Vagina (tissue), 2 donors: ENCODE results near the gene KPTN. TPM values are rescaled to one million over a fixed set of nuclear protein-coding genes. Genes with fewer than 3 reads are reported as not detected.
A peak's percentile ranks its signal among the peaks of the same experiment; 100 is the strongest.

Experiments
- DNase-seq, 2 donors: peaks; one replicate each; pipeline ENCODE4 v3.0.0-alpha.2; 2017; ENCODE audit errors: extremely low spot score in 2 of 2
- H3K27ac ChIP-seq: fragments of 200-600 bp; sonication (generic); one replicate; pipeline ENCODE4 v1.5.1; 2019
- H3K27me3 ChIP-seq: fragments of 200-600 bp; sonication (generic); one replicate; pipeline ENCODE4 v1.5.1; 2019
- H3K36me3 ChIP-seq, 2 donors: fragments of 200-600 bp; sonication (generic); one replicate each; pipeline ENCODE4 v1.5.1; 2017 to 2019
- H3K4me1 ChIP-seq: fragments of 200-600 bp; sonication (generic); one replicate; pipeline ENCODE4 v1.5.1; 2019
- H3K4me3 ChIP-seq, 2 donors: fragments of 200-600 bp; sonication (generic); 1 replicate in 1 of 2; 2 replicates in 1 of 2; pipeline ENCODE4 v1.5.1; 2016 to 2019
- H3K9me3 ChIP-seq: fragments of 200-600 bp; sonication (generic); one replicate; pipeline ENCODE4 v1.5.1; 2019
- POLR2A ChIP-seq, 2 donors: fragments of 450-650 bp; IDR thresholded peaks; one replicate each; pipeline ENCODE4 v1.6.1; 2017; ENCODE audit warnings: antibody characterized with exemption in 2 of 2, mild to moderate bottlenecking in 2 of 2, moderate library complexity in 2 of 2
- POLR2AphosphoS5 ChIP-seq, 2 donors: sonication (generic); formaldehyde crosslinking; IDR thresholded peaks; one replicate each; pipeline ENCODE4 v1.9.0; 2017; ENCODE audit warnings: antibody characterized with exemption in 2 of 2, mild to moderate bottlenecking in 2 of 2, low read depth in 1 of 2; ENCODE audit not compliant: insufficient read depth in 1 of 2
- intact Hi-C: fragments of 100-400 bp; cut with DNase I; formaldehyde crosslinking; loops from one replicate; pipeline ENCODE4 v1.15.1; 2023
- total RNA-seq: library from RNA; depleted of rRNA; stranded (reverse); fragments of >200 nt; gene quantifications from one replicate; pipeline ENCODE4 v1.2.3, GENCODE V29; 2016
- TF ChIP-seq, protein P1 (sequence below), 3 experiments: fragments of 450-650 bp in 2 of 3; fragments of 200-600 bp in 1 of 3; sonication (generic) in 1 of 3; IDR thresholded peaks; one replicate each; pipeline ENCODE4 v1.5.1; 2017 to 2019; ENCODE audit warnings: antibody characterized with exemption in 3 of 3, mild to moderate bottlenecking in 2 of 3, moderate library complexity in 2 of 3

Gene KPTN
- total RNA-seq, 1 donor from 2014 or later: 9.6 TPM

DNA sequence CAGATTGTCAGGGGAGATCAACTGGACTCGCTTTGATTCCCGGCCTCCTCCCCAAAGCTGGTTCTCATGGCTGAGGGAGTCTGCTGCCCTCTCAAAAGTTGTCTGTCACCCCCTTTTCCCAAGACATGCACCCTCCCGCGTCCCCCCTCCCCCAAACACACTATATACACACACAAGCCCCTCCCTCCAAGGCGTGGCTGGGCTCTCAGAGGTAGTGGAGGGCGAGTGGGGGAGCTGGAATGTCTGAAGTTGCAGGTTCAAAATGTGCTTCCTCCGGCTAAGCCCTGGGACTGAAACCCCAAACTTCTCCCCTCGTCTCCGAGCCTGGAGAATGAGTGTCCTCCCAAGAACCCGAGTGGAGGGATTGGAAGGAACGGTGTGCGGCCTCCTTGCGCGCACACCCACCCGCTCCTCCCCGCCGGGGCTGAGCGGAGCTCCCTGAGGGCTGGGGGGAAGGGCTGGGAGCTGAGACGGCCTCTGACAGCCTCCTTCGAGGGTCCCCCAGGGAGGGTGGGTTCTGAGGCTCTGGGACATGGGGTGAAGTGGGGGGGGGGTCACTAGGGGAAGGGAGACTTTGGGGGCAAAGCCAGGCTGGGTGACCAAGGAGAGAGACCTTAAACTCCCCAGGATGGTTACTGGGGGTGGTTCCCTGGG lies 54.8 kb downstream of the KPTN start:
- H3K4me1 ChIP-seq: peaks cover 25% of the 10 kb centered on the region
- no peaks in the 10 kb centered on the region for H3K9me3 ChIP-seq
- H3K4me3 ChIP-seq: no peak overlapping the region
- TF ChIP-seq, protein P1, sequence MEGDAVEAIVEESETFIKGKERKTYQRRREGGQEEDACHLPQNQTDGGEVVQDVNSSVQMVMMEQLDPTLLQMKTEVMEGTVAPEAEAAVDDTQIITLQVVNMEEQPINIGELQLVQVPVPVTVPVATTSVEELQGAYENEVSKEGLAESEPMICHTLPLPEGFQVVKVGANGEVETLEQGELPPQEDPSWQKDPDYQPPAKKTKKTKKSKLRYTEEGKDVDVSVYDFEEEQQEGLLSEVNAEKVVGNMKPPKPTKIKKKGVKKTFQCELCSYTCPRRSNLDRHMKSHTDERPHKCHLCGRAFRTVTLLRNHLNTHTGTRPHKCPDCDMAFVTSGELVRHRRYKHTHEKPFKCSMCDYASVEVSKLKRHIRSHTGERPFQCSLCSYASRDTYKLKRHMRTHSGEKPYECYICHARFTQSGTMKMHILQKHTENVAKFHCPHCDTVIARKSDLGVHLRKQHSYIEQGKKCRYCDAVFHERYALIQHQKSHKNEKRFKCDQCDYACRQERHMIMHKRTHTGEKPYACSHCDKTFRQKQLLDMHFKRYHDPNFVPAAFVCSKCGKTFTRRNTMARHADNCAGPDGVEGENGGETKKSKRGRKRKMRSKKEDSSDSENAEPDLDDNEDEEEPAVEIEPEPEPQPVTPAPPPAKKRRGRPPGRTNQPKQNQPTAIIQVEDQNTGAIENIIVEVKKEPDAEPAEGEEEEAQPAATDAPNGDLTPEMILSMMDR (IDR thresholded peaks at IDR 0.05): no peak
- TF ChIP-seq POLR2AphosphoS5 (IDR thresholded peaks at IDR 0.05; ENCODE audit: insufficient read depth in 1 of 2, low read depth in 1 of 2) (no peak), POLR2A (IDR thresholded peaks at IDR 0.05) (no peak)
- H3K27me3 ChIP-seq: peaks cover 4% of the 10 kb centered on the region
- H3K27ac ChIP-seq: no peak overlapping the region
- no peak for DNase-seq
- intact Hi-C loops: loop anchor here (10.0 kb wide), 1 partner anchor 134 kb away; no protein-coding TSS in a partner anchor
- no peaks in the 10 kb centered on the region for H3K36me3 ChIP-seq

DNA sequence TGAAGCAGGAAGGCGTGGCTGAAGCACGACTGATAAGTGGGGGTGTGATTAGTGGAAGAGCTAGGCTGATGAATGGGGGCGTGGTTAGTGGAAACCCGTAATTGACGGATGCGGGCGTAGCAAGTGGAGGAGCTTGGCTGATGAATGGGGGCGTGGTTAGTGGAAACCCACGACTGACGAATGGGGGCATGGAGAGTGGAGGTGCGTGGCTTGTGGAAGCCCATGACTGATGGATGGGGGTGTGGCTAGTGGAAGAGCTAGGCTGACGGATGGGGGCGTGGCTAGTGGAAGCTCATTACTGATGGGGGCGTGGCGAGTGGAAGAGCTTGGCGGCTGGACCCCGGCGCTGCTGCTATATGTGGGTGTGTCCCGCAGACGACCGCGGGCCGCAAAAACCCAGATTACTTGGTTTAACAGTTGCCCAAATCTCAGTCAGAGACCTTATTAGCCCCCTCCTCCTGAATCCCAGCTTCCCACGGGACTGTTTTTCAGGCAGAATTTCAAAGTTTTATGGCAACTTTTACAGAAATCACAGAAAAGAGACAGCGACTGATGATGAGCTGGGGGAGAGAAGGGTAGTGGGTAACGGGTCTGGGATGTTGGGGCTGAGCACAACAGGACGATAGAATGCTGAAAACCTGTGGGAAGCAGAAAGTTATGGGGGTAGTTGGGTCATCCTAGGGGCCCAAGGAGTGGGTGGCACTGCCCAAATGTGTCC lies 55.7 kb downstream of the KPTN start:
- intact Hi-C loops: loop anchor here (10.0 kb wide), 1 partner anchor 134 kb away; no protein-coding TSS in a partner anchor
- DNase-seq: no peak
- Histone ChIP-seq H3K4me3 (peak overlapping the region; percentile 1 to 21), H3K27ac (peak overlapping the region; percentile 11), H3K27me3 (peaks cover 4% of the 10 kb centered on the region), H3K9me3 (no peaks in the 10 kb centered on the region), H3K36me3 (no peaks in the 10 kb centered on the region), H3K4me1 (peaks cover 25% of the 10 kb centered on the region)
- TF ChIP-seq, protein P1 (IDR thresholded peaks at IDR 0.05): no peak
- TF ChIP-seq POLR2AphosphoS5 (IDR thresholded peaks at IDR 0.05; ENCODE audit: insufficient read depth in 1 of 2, low read depth in 1 of 2) (no peak), POLR2A (IDR thresholded peaks at IDR 0.05) (no peak)

DNA sequence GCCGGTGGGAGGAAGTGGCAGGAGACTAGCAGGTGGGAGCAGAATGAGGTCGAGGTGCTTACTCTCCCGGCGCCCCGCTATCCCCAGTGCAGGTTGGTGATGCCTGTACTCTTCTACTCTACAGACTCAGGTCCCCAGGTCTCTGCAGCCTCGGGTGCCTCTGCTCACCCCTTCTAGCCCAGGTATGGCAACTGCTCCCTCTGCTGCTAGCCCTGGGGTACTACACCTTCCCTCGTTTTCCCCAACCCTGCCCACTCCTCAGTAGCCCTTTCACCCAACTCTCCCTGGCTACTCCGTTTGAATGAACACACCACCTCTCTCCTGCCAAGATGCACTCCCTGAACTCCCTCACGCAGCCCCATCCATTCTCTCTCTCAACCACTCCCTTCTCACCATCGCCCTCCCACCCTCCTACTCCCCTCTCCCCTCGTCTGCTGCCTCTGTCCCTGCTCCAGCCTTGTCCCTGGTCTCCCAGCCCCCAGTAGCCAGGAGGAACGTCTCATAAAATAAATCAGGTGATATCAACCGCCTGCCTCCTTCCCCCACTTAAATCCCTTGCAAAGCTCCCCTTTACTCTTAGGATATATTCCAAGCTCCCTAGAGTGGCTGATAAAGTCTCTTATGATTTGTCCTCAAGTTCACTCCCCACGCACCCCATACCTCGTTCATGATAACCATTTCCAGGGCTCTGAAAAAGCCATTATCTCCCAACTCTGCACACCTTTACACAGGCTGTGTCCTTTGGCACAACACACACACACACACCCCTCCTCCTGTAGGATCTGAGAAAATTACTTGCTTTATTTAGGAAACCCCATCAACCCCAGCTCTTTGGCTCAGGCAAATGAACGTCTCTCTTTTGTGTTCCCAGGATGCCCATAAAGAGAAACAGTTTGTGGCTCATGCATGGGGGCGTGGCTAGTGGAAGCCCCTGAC lies 56.5 kb downstream of the KPTN start:
- TF ChIP-seq, protein P1 (IDR thresholded peaks at IDR 0.05): peak; percentile 63 to 76 (median 69)
- TF ChIP-seq POLR2A (IDR thresholded peaks at IDR 0.05) (no peak), POLR2AphosphoS5 (IDR thresholded peaks at IDR 0.05; ENCODE audit: insufficient read depth in 1 of 2, low read depth in 1 of 2) (no peak)
- H3K36me3 ChIP-seq: no peaks in the 10 kb centered on the region
- DNase-seq: no peak
- peaks cover 25% of the 10 kb centered on the region for H3K4me1 ChIP-seq
- peak overlapping the region; percentile 1 to 21 for H3K4me3 ChIP-seq
- H3K27me3 ChIP-seq: peaks cover 4% of the 10 kb centered on the region
- intact Hi-C loops: loop anchor here (10.0 kb wide), 1 partner anchor 133 kb away; no protein-coding TSS in a partner anchor
- H3K27ac ChIP-seq: peak overlapping the region; percentile 11
- H3K9me3 ChIP-seq: no peaks in the 10 kb centered on the region

Other genes with a start within 250 kb of the KPTN start
- gene CCDC9, start 227.7 kb downstream of the KPTN start, total RNA-seq: 19.2 TPM
- 18.9 TPM for gene INAFM1, start 209.3 kb downstream of the KPTN start, total RNA-seq
- 12.5 TPM for gene C5AR1, start 174.4 kb downstream of the KPTN start, total RNA-seq
- gene C5AR2, start 152.0 kb downstream of the KPTN start, total RNA-seq: 15.2 TPM
- 15.2 TPM for gene DHX34, start 134.9 kb downstream of the KPTN start, total RNA-seq
- 20.6 TPM for gene MEIS3, start 64.7 kb downstream of the KPTN start, total RNA-seq
- 0.49 TPM for gene SLC8A2, start 12.3 kb downstream of the KPTN start, total RNA-seq
- 108 TPM for gene NAPA, start 30.8 kb upstream of the KPTN start, total RNA-seq
- not detected for gene ZNF541, start 88.9 kb upstream of the KPTN start, total RNA-seq
- gene BICRA, start 124.9 kb upstream of the KPTN start, total RNA-seq: 5.2 TPM
- gene EHD2, start 229.2 kb upstream of the KPTN start, total RNA-seq: 125 TPM